Putamen (tissue), 1 donor: ENCODE results near the gene DNASE2.
"Not testable (repeated sequence)": the region's sequence is repeated elsewhere in the genome, so short reads cannot be mapped to it uniquely, and the experiment has no call there.

Experiments used
- DNase-seq: peaks from one replicate; pipeline ENCODE4 v3.0.0-alpha.2; 2016; ENCODE audit warnings: low spot score

DNASE2 gene

GRCh38 chr19:12864721-12865715, 16.2 kb downstream of the DNASE2 start:
- DNase-seq = no peak

GRCh38 chr19:12864143-12864542, 17.1 kb downstream of the DNASE2 start:
- no peak for DNase-seq

GRCh38 chr19:12859546-12859945, 21.7 kb downstream of the DNASE2 start:
- DNase-seq = no peak

GRCh38 chr19:12858041-12858928, 23.0 kb downstream of the DNASE2 start:
- no peak for DNase-seq

GRCh38 chr19:12856653-12857052, 24.6 kb downstream of the DNASE2 start:
- no peak for DNase-seq

GRCh38 chr19:12847159-12848139, 33.8 kb downstream of the DNASE2 start:
- peak; percentile 60 for DNase-seq

- not testable (repeated sequence) for DNase-seq
Measured at GRCh38 chr19:12846613-12847012, 34.6 kb downstream of the DNASE2 start.

- no peak for DNase-seq
Measured at GRCh38 chr19:12843999-12844732, 37.1 kb downstream of the DNASE2 start.

- no peak for DNase-seq
Measured at GRCh38 chr19:12843328-12843727, 37.9 kb downstream of the DNASE2 start.

- no peak for DNase-seq
Measured at GRCh38 chr19:12842511-12842910, 38.7 kb downstream of the DNASE2 start.

- DNase-seq = no peak
Measured at GRCh38 chr19:12841094-12841493, 40.2 kb downstream of the DNASE2 start.

- DNase-seq = no peak
Measured at GRCh38 chr19:12840091-12841079, 40.9 kb downstream of the DNASE2 start.

GRCh38 chr19:12838886-12839756, 42.1 kb downstream of the DNASE2 start:
- no peak for DNase-seq

- DNase-seq = peak; percentile 25
Measured at GRCh38 chr19:12838182-12838885, 42.9 kb downstream of the DNASE2 start, which contains the start of gene MAST1. MAST1 (plus strand) TSS chr19:12838515; CDS start chr19:12838573, 58 bp downstream.

GRCh38 chr19:12837225-12837624, 44.0 kb downstream of the DNASE2 start:
- DNase-seq = no peak

GRCh38 chr19:12836529-12836863, 44.8 kb downstream of the DNASE2 start:
- no peak for DNase-seq

- DNase-seq = no peak
Measured at GRCh38 chr19:12834976-12835757, 46.1 kb downstream of the DNASE2 start.
